ENCODE results near the gene DTL.

DNA sequence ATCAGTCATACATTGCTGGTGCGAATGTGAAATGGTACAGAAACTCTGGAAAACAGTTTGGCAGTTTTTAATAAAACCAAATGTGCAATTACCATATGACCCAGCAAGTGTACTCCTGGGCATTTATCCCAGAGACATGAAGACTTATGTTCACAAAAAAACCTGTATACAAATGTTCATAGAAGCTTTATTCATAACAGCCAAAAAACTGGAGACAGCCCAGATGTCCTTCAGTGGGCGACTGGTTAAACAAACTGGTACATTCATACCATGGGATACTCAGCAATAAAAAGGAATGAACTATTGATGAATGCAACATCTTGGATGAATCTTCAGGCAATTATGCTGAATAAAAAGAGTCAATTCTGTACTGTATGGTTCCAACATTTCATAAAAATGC lies 97.8 kb downstream of the DTL start:
- TF ChIP-seq, protein P1, sequence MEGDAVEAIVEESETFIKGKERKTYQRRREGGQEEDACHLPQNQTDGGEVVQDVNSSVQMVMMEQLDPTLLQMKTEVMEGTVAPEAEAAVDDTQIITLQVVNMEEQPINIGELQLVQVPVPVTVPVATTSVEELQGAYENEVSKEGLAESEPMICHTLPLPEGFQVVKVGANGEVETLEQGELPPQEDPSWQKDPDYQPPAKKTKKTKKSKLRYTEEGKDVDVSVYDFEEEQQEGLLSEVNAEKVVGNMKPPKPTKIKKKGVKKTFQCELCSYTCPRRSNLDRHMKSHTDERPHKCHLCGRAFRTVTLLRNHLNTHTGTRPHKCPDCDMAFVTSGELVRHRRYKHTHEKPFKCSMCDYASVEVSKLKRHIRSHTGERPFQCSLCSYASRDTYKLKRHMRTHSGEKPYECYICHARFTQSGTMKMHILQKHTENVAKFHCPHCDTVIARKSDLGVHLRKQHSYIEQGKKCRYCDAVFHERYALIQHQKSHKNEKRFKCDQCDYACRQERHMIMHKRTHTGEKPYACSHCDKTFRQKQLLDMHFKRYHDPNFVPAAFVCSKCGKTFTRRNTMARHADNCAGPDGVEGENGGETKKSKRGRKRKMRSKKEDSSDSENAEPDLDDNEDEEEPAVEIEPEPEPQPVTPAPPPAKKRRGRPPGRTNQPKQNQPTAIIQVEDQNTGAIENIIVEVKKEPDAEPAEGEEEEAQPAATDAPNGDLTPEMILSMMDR (IDR thresholded peaks at IDR 0.05; ENCODE audit: insufficient read depth, low read depth, low read length): no peak
- TF ChIP-seq EZH2 (IDR thresholded peaks at IDR 0.05; ENCODE audit: insufficient read depth, low read length): no peak

Data from astrocyte (in vitro differentiated cells and primary cell).